ENCODE data around the gene OVAAL. TPM values are rescaled to one million over a fixed set of nuclear protein-coding genes. Genes with fewer than 3 reads are reported as not detected.
"Not testable (repeated sequence)": the region's sequence is repeated elsewhere in the genome, so short reads cannot be mapped to it uniquely, and the experiment has no call there.

OVAAL gene
- polyA plus RNA-seq, 1 donor from 2014 or later: not detected

- Mint-ChIP-seq H3K9me3 (no peaks in the 10 kb centered on the region), H3K27ac (no peak overlapping the region), H3K27me3 (peaks cover 6% of the 10 kb centered on the region), H3K4me3 (no peak overlapping the region), H3K36me3 (no peaks in the 10 kb centered on the region), H3K4me1 (no peaks in the 10 kb centered on the region)
Measured at GRCh38 chr1:180551997-180552396, 6.8 kb upstream of the OVAAL start.

- H3K4me3 Mint-ChIP-seq, H3K9me3 Mint-ChIP-seq, H3K27ac Mint-ChIP-seq, H3K27me3 Mint-ChIP-seq, H3K36me3 Mint-ChIP-seq, H3K4me1 Mint-ChIP-seq: not testable (repeated sequence)
Measured at GRCh38 chr1:180553046-180553445, 5.7 kb upstream of the OVAAL start.

- Mint-ChIP-seq H3K9me3 (peaks cover 0 to 6% (median 0%) of the 10 kb centered on the region in 3 donors), H3K27ac (no peak overlapping the region), H3K4me1 (peaks cover 0 to 4% (median 0%) of the 10 kb centered on the region in 3 donors), H3K27me3 (peaks cover 9% of the 10 kb centered on the region), H3K4me3 (no peak overlapping the region), H3K36me3 (no peaks in the 10 kb centered on the region)
Measured at GRCh38 chr1:180555411-180555810, 3.4 kb upstream of the OVAAL start.

- H3K27ac Mint-ChIP-seq: no peak overlapping the region
- H3K27me3 Mint-ChIP-seq: peaks cover 9% of the 10 kb centered on the region
- peaks cover 0 to 6% (median 0%) of the 10 kb centered on the region in 3 donors for H3K9me3 Mint-ChIP-seq
- no peak overlapping the region for H3K4me3 Mint-ChIP-seq
- peaks cover 0 to 4% (median 0%) of the 10 kb centered on the region in 3 donors for H3K4me1 Mint-ChIP-seq
- no peaks in the 10 kb centered on the region for H3K36me3 Mint-ChIP-seq
Measured at GRCh38 chr1:180560200-180560867, 1.6 kb downstream of the OVAAL start.

- H3K36me3 Mint-ChIP-seq: no peaks in the 10 kb centered on the region
- peaks cover 0 to 6% (median 0%) of the 10 kb centered on the region in 3 donors for H3K9me3 Mint-ChIP-seq
- peaks cover 9% of the 10 kb centered on the region for H3K27me3 Mint-ChIP-seq
- H3K27ac Mint-ChIP-seq: peak overlapping the region in 1 of 3 donors; percentile 9
- no peak overlapping the region for H3K4me3 Mint-ChIP-seq
- H3K4me1 Mint-ChIP-seq: peaks cover 0 to 4% (median 0%) of the 10 kb centered on the region in 3 donors
Measured at GRCh38 chr1:180560868-180561600, 2.3 kb downstream of the OVAAL start.

- peaks cover 0 to 4% (median 0%) of the 10 kb centered on the region in 3 donors for H3K4me1 Mint-ChIP-seq
- no peaks in the 10 kb centered on the region for H3K36me3 Mint-ChIP-seq
- H3K4me3 Mint-ChIP-seq: no peak overlapping the region
- H3K9me3 Mint-ChIP-seq: peaks cover 0 to 6% (median 0%) of the 10 kb centered on the region in 3 donors
- H3K27me3 Mint-ChIP-seq: peaks cover 10% of the 10 kb centered on the region
- H3K27ac Mint-ChIP-seq: no peak overlapping the region
Measured at GRCh38 chr1:180562640-180563025, 3.9 kb downstream of the OVAAL start.

- Mint-ChIP-seq H3K36me3 (no peaks in the 10 kb centered on the region), H3K9me3 (peaks cover 0 to 6% (median 0%) of the 10 kb centered on the region in 3 donors), H3K4me3 (no peak overlapping the region), H3K27ac (no peak overlapping the region), H3K4me1 (peaks cover 0 to 4% (median 0%) of the 10 kb centered on the region in 3 donors), H3K27me3 (peaks cover 11% of the 10 kb centered on the region)
Measured at GRCh38 chr1:180563026-180563827, 4.5 kb downstream of the OVAAL start.

GRCh38 chr1:180565121-180565871 lies 6.5 kb downstream of the OVAAL start:
- H3K4me1 Mint-ChIP-seq: no peaks in the 10 kb centered on the region
- H3K27ac Mint-ChIP-seq: peak overlapping the region in 1 of 3 donors; percentile 41
- peak overlapping the region in 1 of 4 donors; percentile 6 for H3K4me3 Mint-ChIP-seq
- H3K9me3 Mint-ChIP-seq: no peaks in the 10 kb centered on the region
- H3K27me3 Mint-ChIP-seq: peaks cover 9% of the 10 kb centered on the region
- no peaks in the 10 kb centered on the region for H3K36me3 Mint-ChIP-seq

- no peaks in the 10 kb centered on the region for H3K9me3 Mint-ChIP-seq
- no peak overlapping the region for H3K4me3 Mint-ChIP-seq
- no peaks in the 10 kb centered on the region for H3K36me3 Mint-ChIP-seq
- no peak overlapping the region for H3K27ac Mint-ChIP-seq
- no peaks in the 10 kb centered on the region for H3K4me1 Mint-ChIP-seq
- peaks cover 9% of the 10 kb centered on the region for H3K27me3 Mint-ChIP-seq
Measured at GRCh38 chr1:180566026-180566425, 7.3 kb downstream of the OVAAL start.

GRCh38 chr1:180566495-180566894 lies 7.7 kb downstream of the OVAAL start:
- peaks cover 9% of the 10 kb centered on the region for H3K27me3 Mint-ChIP-seq
- no peaks in the 10 kb centered on the region for H3K36me3 Mint-ChIP-seq

GRCh38 chr1:180567654-180568053 lies 8.9 kb downstream of the OVAAL start:
- Mint-ChIP-seq H3K4me1 (no peaks in the 10 kb centered on the region), H3K36me3 (no peaks in the 10 kb centered on the region), H3K27me3 (peaks cover 9% of the 10 kb centered on the region), H3K4me3 (no peak overlapping the region), H3K9me3 (no peaks in the 10 kb centered on the region), H3K27ac (no peak overlapping the region)

More at GRCh38 chr1:180566495-180566894, 7.7 kb downstream of the OVAAL start:
- Mint-ChIP-seq H3K4me3 (no peak overlapping the region), H3K4me1 (no peaks in the 10 kb centered on the region), H3K9me3 (no peaks in the 10 kb centered on the region), H3K27ac (no peak overlapping the region)

GRCh38 chr1:180568184-180568583 lies 9.4 kb downstream of the OVAAL start:
- Mint-ChIP-seq H3K4me3 (no peak overlapping the region), H3K27me3 (peaks cover 14% of the 10 kb centered on the region), H3K9me3 (no peaks in the 10 kb centered on the region), H3K27ac (no peak overlapping the region), H3K4me1 (no peaks in the 10 kb centered on the region), H3K36me3 (no peaks in the 10 kb centered on the region)

GRCh38 chr1:180571060-180571831 lies 12.5 kb downstream of the OVAAL start:
- Mint-ChIP-seq H3K36me3 (no peaks in the 10 kb centered on the region), H3K4me3 (no peak overlapping the region), H3K27ac (no peak overlapping the region), H3K9me3 (peaks cover 0 to 2% (median 0%) of the 10 kb centered on the region in 3 donors), H3K4me1 (no peaks in the 10 kb centered on the region), H3K27me3 (peaks cover 13% of the 10 kb centered on the region)

All from IgD-negative memory B cell (primary cell).